Measurements from ENCODE around the gene MSH3. TPM values are rescaled to one million over a fixed set of nuclear protein-coding genes. Genes with fewer than 3 reads are reported as not detected.
"Not testable (repeated sequence)": the region's sequence is repeated elsewhere in the genome, so short reads cannot be mapped to it uniquely, and the experiment has no call there.

Gene MSH3
- total RNA-seq, 4 donors from 2014 or later = 11.0 to 15.0 (median 12.4) TPM

- H3K36me3 ChIP-seq = peaks cover 26% of the 10 kb centered on the region
- DNase-seq (ENCODE audit: low spot score in 2 of 2) = no peak
These were observed 212.8 kb downstream of the MSH3 start for GRCh38 chr5:80867233-80867632.

GRCh38 chr5:80870442-80870841 is 216.0 kb downstream of the MSH3 start:
- TF ChIP-seq POLR2AphosphoS5 (IDR thresholded peaks at IDR 0.05) (no peak), POLR2A (IDR thresholded peaks at IDR 0.05) (no peak)

More at GRCh38 chr5:80867233-80867632, 212.8 kb downstream of the MSH3 start:
- TF ChIP-seq EP300 (IDR thresholded peaks at IDR 0.05) (no peak), POLR2AphosphoS5 (IDR thresholded peaks at IDR 0.05) (no peak), CTCF (IDR thresholded peaks at IDR 0.05) (no peak), POLR2A (IDR thresholded peaks at IDR 0.05) (no peak)
- Histone ChIP-seq H3K27me3 (no peaks in the 10 kb centered on the region), H3K4me1 (no peaks in the 10 kb centered on the region), H3K9me3 (no peaks in the 10 kb centered on the region), H3K4me3 (no peak overlapping the region), H3K27ac (no peak overlapping the region)

GRCh38 chr5:80871541-80871961 is 217.1 kb downstream of the MSH3 start:
- no peaks in the 10 kb centered on the region for H3K9me3 ChIP-seq
- no peaks in the 10 kb centered on the region for H3K27me3 ChIP-seq
- H3K36me3 ChIP-seq = peaks cover 27% of the 10 kb centered on the region
- no peak overlapping the region for H3K27ac ChIP-seq
- DNase-seq (ENCODE audit: low spot score in 2 of 2) = no peak
- TF ChIP-seq CTCF (IDR thresholded peaks at IDR 0.05) = no peak
- no peak for TF ChIP-seq POLR2A (IDR thresholded peaks at IDR 0.05)
- no peak for TF ChIP-seq POLR2AphosphoS5 (IDR thresholded peaks at IDR 0.05)
- no peak for TF ChIP-seq EP300 (IDR thresholded peaks at IDR 0.05)
- WGBS = 84% methylated on average over 4 of the region's 4 CpGs
- H3K4me3 ChIP-seq = no peak overlapping the region
- no peaks in the 10 kb centered on the region for H3K4me1 ChIP-seq

More at GRCh38 chr5:80870442-80870841, 216.0 kb downstream of the MSH3 start:
- H3K36me3 ChIP-seq = peaks cover 27% of the 10 kb centered on the region
- 82% methylated on average over 3 of the region's 3 CpGs for WGBS
- H3K27ac ChIP-seq = no peak overlapping the region
- H3K9me3 ChIP-seq = no peaks in the 10 kb centered on the region
- H3K27me3 ChIP-seq = no peaks in the 10 kb centered on the region
- no peak overlapping the region for H3K4me3 ChIP-seq
- no peak for DNase-seq (ENCODE audit: low spot score in 2 of 2)
- H3K4me1 ChIP-seq = no peaks in the 10 kb centered on the region

- H3K4me3 ChIP-seq = no peak overlapping the region
- no peak for TF ChIP-seq EP300 (IDR thresholded peaks at IDR 0.05)
- TF ChIP-seq CTCF (IDR thresholded peaks at IDR 0.05) = no peak
- TF ChIP-seq POLR2A (IDR thresholded peaks at IDR 0.05) = no peak
- no peak for TF ChIP-seq POLR2AphosphoS5 (IDR thresholded peaks at IDR 0.05)
- H3K9me3 ChIP-seq = no peaks in the 10 kb centered on the region
- H3K36me3 ChIP-seq = peaks cover 31% of the 10 kb centered on the region
- H3K27ac ChIP-seq = no peak overlapping the region
- H3K27me3 ChIP-seq = no peaks in the 10 kb centered on the region
- WGBS = 84% methylated on average over 2 of the region's 2 CpGs
- H3K4me1 ChIP-seq = no peaks in the 10 kb centered on the region
- no peak for DNase-seq (ENCODE audit: low spot score in 2 of 2)
These were observed 219.7 kb downstream of the MSH3 start for GRCh38 chr5:80874162-80874561.

GRCh38 chr5:80877592-80877991 is 223.1 kb downstream of the MSH3 start:
- H3K9me3 ChIP-seq = no peaks in the 10 kb centered on the region
- no peak for DNase-seq (ENCODE audit: low spot score in 2 of 2)
- no peak for TF ChIP-seq EP300 (IDR thresholded peaks at IDR 0.05)
- no peak for TF ChIP-seq POLR2A (IDR thresholded peaks at IDR 0.05)
- no peak for TF ChIP-seq CTCF (IDR thresholded peaks at IDR 0.05)
- no peak for TF ChIP-seq POLR2AphosphoS5 (IDR thresholded peaks at IDR 0.05)
- no peaks in the 10 kb centered on the region for H3K4me1 ChIP-seq
- no peaks in the 10 kb centered on the region for H3K27me3 ChIP-seq
- no peak overlapping the region for H3K27ac ChIP-seq
- no peak overlapping the region for H3K4me3 ChIP-seq
- H3K36me3 ChIP-seq = peaks cover 24% of the 10 kb centered on the region
- WGBS = 89% methylated on average over 3 of the region's 3 CpGs

GRCh38 chr5:80881726-80882125 is 227.3 kb downstream of the MSH3 start:
- no peak for TF ChIP-seq POLR2A (IDR thresholded peaks at IDR 0.05)
- no peak for TF ChIP-seq EP300 (IDR thresholded peaks at IDR 0.05)
- TF ChIP-seq POLR2AphosphoS5 (IDR thresholded peaks at IDR 0.05) = no peak
- TF ChIP-seq CTCF (IDR thresholded peaks at IDR 0.05) = no peak
- H3K4me3 ChIP-seq = no peak overlapping the region
- H3K27ac ChIP-seq = no peak overlapping the region
- H3K9me3 ChIP-seq = no peaks in the 10 kb centered on the region
- 97% methylated on average over 4 of the region's 4 CpGs for WGBS
- DNase-seq (ENCODE audit: low spot score in 2 of 2) = no peak
- no peaks in the 10 kb centered on the region for H3K4me1 ChIP-seq
- H3K36me3 ChIP-seq = peaks cover 17% of the 10 kb centered on the region
- no peaks in the 10 kb centered on the region for H3K27me3 ChIP-seq

GRCh38 chr5:80883390-80883789 is 228.9 kb downstream of the MSH3 start:
- not testable (repeated sequence) for DNase-seq (ENCODE audit: low spot score in 2 of 2); H3K9me3 ChIP-seq; H3K27ac ChIP-seq; H3K27me3 ChIP-seq; H3K36me3 ChIP-seq; H3K4me1 ChIP-seq; H3K4me3 ChIP-seq
- 98% methylated on average over 3 of the region's 3 CpGs for WGBS

Measured in suprapubic skin (tissue), 4 donors.